ENCODE data around the gene CYLC1.

CYLC1 gene

GRCh38 chrX:83860846-83861245, at the start of gene CYLC1:
Gene CYLC1, plus strand, starts transcription at chrX:83861146. Its CDS starts 37 bp downstream, at chrX:83861183.
- DNase-seq, result no peak

- DNase-seq, result no peak
Observed at GRCh38 chrX:83819304-83819703, 41.6 kb upstream of the CYLC1 start.

- no peak for DNase-seq
Observed at GRCh38 chrX:83829874-83830273, 31.1 kb upstream of the CYLC1 start.

- no peak for DNase-seq
Observed at GRCh38 chrX:83845397-83845796, 15.5 kb upstream of the CYLC1 start.

GRCh38 chrX:83847339-83847738, 13.6 kb upstream of the CYLC1 start:
- DNase-seq, result no peak

GRCh38 chrX:83888585-83888984, 27.6 kb downstream of the CYLC1 start:
- no peak for DNase-seq

GRCh38 chrX:83892433-83892832, 31.5 kb downstream of the CYLC1 start:
- no peak for DNase-seq

- DNase-seq, result no peak
Observed at GRCh38 chrX:83906921-83907320, 46.0 kb downstream of the CYLC1 start.

GRCh38 chrX:83916525-83916924, 55.6 kb downstream of the CYLC1 start:
- DNase-seq, result no peak

GRCh38 chrX:83934220-83934619, 73.3 kb downstream of the CYLC1 start:
- no peak for DNase-seq
